HTERT RPE-1 (cell line): Measurements from ENCODE around the gene REST.
"Not testable (repeated sequence)": the region's sequence is repeated elsewhere in the genome, so short reads cannot be mapped to it uniquely, and the experiment has no call there.

Experiments used
- in situ Hi-C: fragments of 300-500 bp; cut with MboI; formaldehyde crosslinking; loops from 4 replicates; pipeline ENCODE4 v1.14.3; 2020; ENCODE audit warnings: low sequenced_read_pairs

Gene REST

GRCh38 chr4:56908206-56909085, 746 bp downstream of the REST start:
- in situ Hi-C loops = no loop called here

GRCh38 chr4:56909086-56909894, 1.6 kb downstream of the REST start:
- in situ Hi-C loops = no loop called here

DNA sequence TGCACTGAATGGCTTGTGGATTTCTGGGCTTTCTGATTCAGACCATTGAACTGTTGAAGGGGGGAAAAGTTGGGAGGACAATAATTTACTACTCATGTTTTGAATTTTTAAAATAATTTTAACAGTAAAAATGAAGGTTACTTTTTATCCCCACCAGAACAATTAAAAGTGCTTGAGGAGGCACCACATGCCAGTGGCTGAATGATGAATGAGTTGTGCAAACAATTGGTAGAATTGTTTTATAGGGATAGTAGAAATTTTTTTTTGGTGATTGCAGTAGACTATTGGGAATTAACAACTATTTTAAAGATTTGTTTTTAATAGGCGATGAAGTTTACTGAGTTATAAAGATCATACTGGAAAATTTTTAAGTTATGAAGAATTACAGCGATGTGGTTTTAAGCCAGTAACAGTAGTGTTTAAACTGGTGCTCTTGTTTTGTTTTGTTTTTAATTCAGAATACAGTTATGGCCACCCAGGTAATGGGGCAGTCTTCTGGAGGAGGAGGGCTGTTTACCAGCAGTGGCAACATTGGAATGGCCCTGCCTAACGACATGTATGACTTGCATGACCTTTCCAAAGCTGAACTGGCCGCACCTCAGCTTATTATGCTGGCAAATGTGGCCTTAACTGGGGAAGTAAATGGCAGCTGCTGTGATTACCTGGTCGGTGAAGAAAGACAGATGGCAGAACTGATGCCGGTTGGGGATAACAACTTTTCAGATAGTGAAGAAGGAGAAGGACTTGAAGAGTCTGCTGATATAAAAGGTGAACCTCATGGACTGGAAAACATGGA, 2.7 kb downstream of the REST start:
- in situ Hi-C loops = no loop called here

DNA sequence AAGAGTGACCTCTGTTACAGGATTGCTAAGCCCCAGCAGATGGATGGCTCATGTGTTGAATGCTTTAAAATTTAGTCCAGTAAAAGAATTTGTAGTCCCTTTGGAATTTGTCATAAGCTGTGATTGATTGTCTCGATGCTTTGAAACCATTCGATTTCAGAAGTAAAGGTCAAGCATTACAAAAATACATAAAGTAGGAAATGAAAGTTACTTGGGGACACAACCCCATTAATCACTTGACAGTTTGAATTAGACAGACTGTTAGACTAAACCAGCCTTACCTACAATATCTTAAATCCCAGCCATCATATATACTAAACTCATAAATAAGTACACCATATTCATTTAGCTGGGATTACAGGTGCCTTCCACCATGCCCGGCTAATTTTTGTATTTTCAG, 6.6 kb downstream of the REST start:
- in situ Hi-C loops = no loop called here

- in situ Hi-C loops = not testable (repeated sequence)
Measured at GRCh38 chr4:56914977-56915376, 7.3 kb downstream of the REST start.

DNA sequence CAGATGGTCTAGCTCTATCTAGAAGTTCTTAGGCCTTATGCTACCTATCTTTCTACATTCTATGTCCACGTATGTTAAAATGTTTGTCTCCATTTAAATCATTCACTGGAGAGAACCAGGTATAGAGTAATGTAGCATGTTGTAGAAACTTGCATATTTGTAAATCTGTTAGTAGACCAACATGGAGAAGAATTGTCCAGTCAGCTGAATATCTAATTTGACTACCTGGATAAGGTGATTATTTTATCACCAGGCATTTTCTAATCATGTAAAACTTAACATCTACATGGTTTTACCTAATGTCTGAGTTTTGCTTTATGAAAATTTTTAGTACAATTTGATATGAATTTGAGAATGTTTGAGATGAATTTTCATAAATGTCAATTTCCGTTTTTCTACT, 19.5 kb downstream of the REST start:
- in situ Hi-C loops = no loop called here

DNA sequence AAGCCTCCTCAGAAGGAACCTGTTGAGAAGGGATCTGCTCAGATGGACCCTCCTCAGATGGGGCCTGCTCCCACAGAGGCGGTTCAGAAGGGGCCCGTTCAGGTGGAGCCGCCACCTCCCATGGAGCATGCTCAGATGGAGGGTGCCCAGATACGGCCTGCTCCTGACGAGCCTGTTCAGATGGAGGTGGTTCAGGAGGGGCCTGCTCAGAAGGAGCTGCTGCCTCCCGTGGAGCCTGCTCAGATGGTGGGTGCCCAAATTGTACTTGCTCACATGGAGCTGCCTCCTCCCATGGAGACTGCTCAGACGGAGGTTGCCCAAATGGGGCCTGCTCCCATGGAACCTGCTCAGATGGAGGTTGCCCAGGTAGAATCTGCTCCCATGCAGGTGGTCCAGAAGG, 22.9 kb downstream of the REST start:
- in situ Hi-C loops = no loop called here

DNA sequence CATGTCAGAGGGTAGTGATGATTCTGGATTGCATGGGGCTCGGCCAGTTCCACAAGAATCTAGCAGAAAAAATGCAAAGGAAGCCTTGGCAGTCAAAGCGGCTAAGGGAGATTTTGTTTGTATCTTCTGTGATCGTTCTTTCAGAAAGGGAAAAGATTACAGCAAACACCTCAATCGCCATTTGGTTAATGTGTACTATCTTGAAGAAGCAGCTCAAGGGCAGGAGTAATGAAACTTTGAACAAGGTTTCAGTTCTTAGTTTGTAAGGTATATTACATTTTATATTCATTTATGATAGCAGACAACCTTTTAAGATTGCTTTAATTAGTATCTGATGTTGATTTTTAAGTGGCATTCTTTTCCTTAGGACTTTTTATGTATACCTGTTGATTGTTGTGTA, 24.2 kb downstream of the REST start:
- in situ Hi-C loops = no loop called here

DNA sequence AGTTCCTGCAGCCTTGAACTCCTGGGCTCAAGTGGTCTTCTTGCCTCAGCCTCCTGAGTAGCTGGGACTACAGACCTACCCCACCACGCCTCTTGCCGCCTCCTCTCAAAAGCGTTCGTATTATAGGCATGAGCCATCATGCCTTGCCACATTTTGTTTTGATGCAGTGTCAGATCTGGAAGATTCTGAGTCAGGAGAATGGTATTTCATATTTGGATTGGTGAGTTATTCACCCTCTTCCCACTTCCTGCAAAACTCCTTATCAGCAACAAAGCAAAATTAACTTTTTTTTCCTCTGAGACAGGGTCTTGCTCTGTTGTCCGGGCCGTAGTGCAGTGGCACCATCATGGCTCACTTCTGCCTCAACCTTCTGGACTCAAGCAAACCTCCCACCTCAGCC, 29.6 kb downstream of the REST start:
- in situ Hi-C loops = no loop called here

DNA sequence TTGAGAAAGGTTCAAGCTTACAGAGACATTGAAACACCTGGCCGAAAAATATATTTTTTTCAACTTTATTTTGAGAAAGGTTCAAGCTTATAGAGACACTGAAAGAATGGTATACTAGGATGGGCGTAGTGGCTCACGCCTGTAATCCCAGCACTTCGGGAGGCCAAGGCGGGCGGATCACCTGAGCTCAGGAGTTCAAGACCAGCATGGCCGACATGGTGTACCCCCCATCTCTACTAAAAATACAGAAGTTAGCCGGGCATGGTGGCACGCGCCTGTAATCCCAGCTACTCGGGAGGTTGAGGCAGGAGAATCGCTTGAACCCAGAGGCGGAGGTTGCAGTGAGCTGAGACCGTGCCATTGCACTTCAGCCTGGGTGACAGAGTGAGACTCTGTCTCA, 32.1 kb downstream of the REST start:
- in situ Hi-C loops = not testable (repeated sequence)

DNA sequence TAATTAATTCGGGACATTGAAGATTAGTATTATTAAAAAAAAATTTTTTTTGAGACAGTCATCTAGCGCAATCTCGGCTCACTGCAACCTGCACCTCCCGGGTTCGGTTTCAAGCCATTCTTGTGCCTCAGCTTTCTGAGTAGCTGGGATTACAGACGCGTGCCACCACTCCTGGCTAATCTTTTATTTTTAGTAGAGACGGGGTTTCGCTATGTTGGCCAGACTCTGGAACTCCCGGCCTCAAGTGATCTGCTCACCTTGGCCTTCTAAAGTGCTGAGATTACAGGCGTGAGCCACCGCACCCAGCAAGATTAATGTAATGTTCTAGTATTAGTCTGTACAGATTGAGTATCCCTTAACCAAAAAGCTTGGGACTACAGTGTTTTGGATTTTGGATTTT, 32.7 kb downstream of the REST start:
- in situ Hi-C loops = no loop called here

DNA sequence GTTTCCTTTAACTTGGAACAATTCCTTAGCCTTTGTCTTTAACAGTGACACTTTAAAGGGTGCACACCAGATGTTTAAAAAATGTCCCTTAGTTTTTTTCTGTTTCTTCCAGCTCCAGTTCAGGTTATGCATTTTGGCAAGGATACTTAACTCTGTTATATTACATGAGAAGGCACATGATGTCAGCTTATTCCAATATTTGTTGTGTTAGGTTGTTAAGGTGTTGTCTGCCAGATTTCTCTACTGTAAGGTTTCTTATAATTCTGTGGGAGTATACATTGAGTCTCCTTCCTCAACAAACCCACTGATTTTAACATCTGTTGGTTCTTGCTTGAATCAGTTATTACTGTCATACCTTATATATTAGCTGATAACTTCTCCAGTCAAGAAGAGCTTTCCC, 33.3 kb downstream of the REST start:
- in situ Hi-C loops = no loop called here

GRCh38 chr4:56941403-56941802, 33.7 kb downstream of the REST start:
- in situ Hi-C loops = no loop called here

GRCh38 chr4:56953680-56954520, 46.2 kb downstream of the REST start:
- in situ Hi-C loops = no loop called here

DNA sequence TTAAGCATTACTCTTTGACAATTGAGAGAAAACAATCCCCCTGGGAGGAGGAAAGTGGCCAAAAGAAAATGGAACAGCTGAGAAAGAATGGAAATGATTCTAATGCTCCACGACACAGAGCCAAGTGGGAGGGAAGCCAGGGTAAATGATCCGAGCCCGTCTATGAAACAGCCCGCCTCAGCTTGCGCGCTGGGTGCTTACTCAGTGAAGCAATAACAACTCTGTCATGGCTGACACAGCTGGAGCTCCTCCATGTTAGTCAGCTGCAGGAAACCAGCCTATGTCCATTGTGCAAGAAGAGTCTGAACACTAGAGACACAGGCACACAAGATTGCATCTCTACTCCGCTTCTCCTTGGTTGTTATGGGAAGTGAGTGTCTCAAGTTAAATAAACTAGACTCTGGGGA, 50.4 kb downstream of the REST start:
- in situ Hi-C loops = no loop called here

- in situ Hi-C loops = no loop called here
Measured at GRCh38 chr4:56959100-56959499, 51.4 kb downstream of the REST start.

- in situ Hi-C loops = no loop called here
Measured at GRCh38 chr4:56961107-56961500, 53.4 kb downstream of the REST start.

GRCh38 chr4:56971383-56971782, 63.7 kb downstream of the REST start:
- in situ Hi-C loops = no loop called here

- in situ Hi-C loops = no loop called here
Measured at GRCh38 chr4:56972389-56972788, 64.7 kb downstream of the REST start.

GRCh38 chr4:56972809-56973208, 65.1 kb downstream of the REST start:
- in situ Hi-C loops = no loop called here
